GM12892 (cell line): ENCODE measurements around the gene GNB1.

Source experiments
- POLR2A ChIP-seq: IDR thresholded peaks from 2 replicates; pipeline ENCODE4 v1.6.1; 2011; ENCODE audit warnings: low read depth, low read length, control low read depth
- POLR2AphosphoS5 ChIP-seq: IDR thresholded peaks from 2 replicates; pipeline ENCODE4 v1.6.1; 2011; ENCODE audit warnings: low read depth, low read length, control low read depth

- TF ChIP-seq POLR2AphosphoS5 (no peak), POLR2A (no peak)
These were observed 10.2 kb upstream of the GNB1 start for GRCh38 chr1:1900883-1901640.
